ENCODE results near the gene RANBP3.

The RANBP3 gene

GRCh38 chr19:5984600-5984999 lies 6.7 kb upstream of the RANBP3 start:
- Histone ChIP-seq H3K4me3 (ENCODE audit: low read depth, low read length) (no peak overlapping the region), H3K14ac (ENCODE audit: low read length) (no peak overlapping the region), H3K4me1 (ENCODE audit: control insufficient read depth in 1 of 2, insufficient read depth in 2 of 2, low read length in 2 of 2) (peaks cover 4 to 7% of the 10 kb centered on the region in 2 experiments), H3K27me3 (ENCODE audit: insufficient read depth, low read length) (no peaks in the 10 kb centered on the region), H3K79me2 (ENCODE audit: control insufficient read depth, insufficient read depth, low read length, poor library complexity) (no peaks in the 10 kb centered on the region), H2AFZ (ENCODE audit: insufficient read depth, low read length, poor library complexity) (no peak overlapping the region), H4K91ac (ENCODE audit: low read depth, low read length) (no peak overlapping the region), H2BK120ac (ENCODE audit: insufficient read depth, low read length, poor library complexity) (no peak overlapping the region), H3K23ac (ENCODE audit: low read length) (no peak overlapping the region), H2BK12ac (ENCODE audit: low read length) (no peak overlapping the region), H3K79me1 (ENCODE audit: low read length) (no peaks in the 10 kb centered on the region), H2BK5ac (ENCODE audit: low read depth, low read length, poor library complexity) (no peak overlapping the region), H3K4me2 (ENCODE audit: low read length) (no peak overlapping the region), H3K4ac (ENCODE audit: low read depth, low read length) (no peak overlapping the region), H3K9me3 (ENCODE audit: insufficient read depth, low read depth, low read length) (peaks cover 2% of the 10 kb centered on the region), H3K36me3 (ENCODE audit: control insufficient read depth in 1 of 2, insufficient read depth in 2 of 2, low read length in 2 of 2) (no peaks in the 10 kb centered on the region), H2AK5ac (ENCODE audit: low read length) (no peak overlapping the region), H3K18ac (ENCODE audit: low read length) (no peak overlapping the region), H4K12ac (ENCODE audit: low read depth, low read length) (no peak overlapping the region), H3K27ac (ENCODE audit: low read depth, low read length) (no peak overlapping the region), H4K8ac (ENCODE audit: low read depth, low read length) (no peak overlapping the region), H3K9ac (ENCODE audit: low read length) (no peak overlapping the region)
- no peak for DNase-seq
- WGBS (ENCODE audit: extremely low coverage, insufficient coverage, insufficient read length): no CpG with 5 or more reads among the region's 4 CpGs

GRCh38 chr19:5983367-5983955 lies 5.5 kb upstream of the RANBP3 start:
- H4K8ac ChIP-seq (ENCODE audit: low read depth, low read length): no peak overlapping the region
- no CpG with 5 or more reads among the region's 14 CpGs for WGBS (ENCODE audit: extremely low coverage, insufficient coverage, insufficient read length)

GRCh38 chr19:5978606-5979552 lies 939 bp upstream of the RANBP3 start:
- Histone ChIP-seq H3K36me3 (ENCODE audit: control insufficient read depth in 1 of 2, insufficient read depth in 2 of 2, low read length in 2 of 2) (peaks cover 2 to 3% of the 10 kb centered on the region in 2 experiments), H3K79me2 (ENCODE audit: control insufficient read depth, insufficient read depth, low read length, poor library complexity) (peaks cover 20% of the 10 kb centered on the region), H3K4me2 (ENCODE audit: low read length) (peak overlapping the region; percentile 87), H3K18ac (ENCODE audit: low read length) (peak overlapping the region; percentile 87), H2AK5ac (ENCODE audit: low read length) (peak overlapping the region; percentile 45), H3K9me3 (ENCODE audit: insufficient read depth, low read depth, low read length) (peaks cover 2% of the 10 kb centered on the region), H3K23ac (ENCODE audit: low read length) (no peak overlapping the region), H4K91ac (ENCODE audit: low read depth, low read length) (peak overlapping the region; percentile 91), H2AFZ (ENCODE audit: insufficient read depth, low read length, poor library complexity) (peak overlapping the region; percentile 78), H3K9ac (ENCODE audit: low read length) (peak overlapping the region; percentile 88), H3K27ac (ENCODE audit: low read depth, low read length) (peak overlapping the region; percentile 75), H4K8ac (ENCODE audit: low read depth, low read length) (peak overlapping the region; percentile 94), H2BK12ac (ENCODE audit: low read length) (no peak overlapping the region), H3K4me1 (ENCODE audit: control insufficient read depth in 1 of 2, insufficient read depth in 2 of 2, low read length in 2 of 2) (peaks cover 6 to 18% of the 10 kb centered on the region in 2 experiments), H3K4me3 (ENCODE audit: low read depth, low read length) (peak overlapping the region; percentile 76), H2BK120ac (ENCODE audit: insufficient read depth, low read length, poor library complexity) (peak overlapping the region; percentile 78), H4K12ac (ENCODE audit: low read depth, low read length) (peak overlapping the region; percentile 86), H3K79me1 (ENCODE audit: low read length) (peaks cover 6% of the 10 kb centered on the region), H3K4ac (ENCODE audit: low read depth, low read length) (peak overlapping the region; percentile 31), H3K14ac (ENCODE audit: low read length) (peak overlapping the region; percentile 87), H3K27me3 (ENCODE audit: insufficient read depth, low read length) (no peaks in the 10 kb centered on the region), H2BK5ac (ENCODE audit: low read depth, low read length, poor library complexity) (peak overlapping the region; percentile 51)
- WGBS (ENCODE audit: extremely low coverage, insufficient coverage, insufficient read length): no CpG with 5 or more reads among the region's 33 CpGs
- peak in 1 of 2 donors; percentile 60 for DNase-seq

More at GRCh38 chr19:5983367-5983955, 5.5 kb upstream of the RANBP3 start:
- Histone ChIP-seq H2AK5ac (ENCODE audit: low read length) (no peak overlapping the region), H3K79me2 (ENCODE audit: control insufficient read depth, insufficient read depth, low read length, poor library complexity) (no peaks in the 10 kb centered on the region), H3K9me3 (ENCODE audit: insufficient read depth, low read depth, low read length) (peaks cover 2% of the 10 kb centered on the region), H3K36me3 (ENCODE audit: control insufficient read depth in 1 of 2, insufficient read depth in 2 of 2, low read length in 2 of 2) (no peaks in the 10 kb centered on the region), H3K18ac (ENCODE audit: low read length) (no peak overlapping the region), H2BK5ac (ENCODE audit: low read depth, low read length, poor library complexity) (no peak overlapping the region), H2BK12ac (ENCODE audit: low read length) (no peak overlapping the region), H3K27me3 (ENCODE audit: insufficient read depth, low read length) (no peaks in the 10 kb centered on the region), H4K91ac (ENCODE audit: low read depth, low read length) (no peak overlapping the region), H2BK120ac (ENCODE audit: insufficient read depth, low read length, poor library complexity) (no peak overlapping the region), H3K14ac (ENCODE audit: low read length) (no peak overlapping the region), H4K12ac (ENCODE audit: low read depth, low read length) (no peak overlapping the region), H3K27ac (ENCODE audit: low read depth, low read length) (no peak overlapping the region), H3K4me2 (ENCODE audit: low read length) (no peak overlapping the region), H3K4ac (ENCODE audit: low read depth, low read length) (no peak overlapping the region), H2AFZ (ENCODE audit: insufficient read depth, low read length, poor library complexity) (no peak overlapping the region), H3K4me1 (ENCODE audit: control insufficient read depth in 1 of 2, insufficient read depth in 2 of 2, low read length in 2 of 2) (peaks cover 4 to 13% of the 10 kb centered on the region in 2 experiments), H3K4me3 (ENCODE audit: low read depth, low read length) (no peak overlapping the region), H3K23ac (ENCODE audit: low read length) (no peak overlapping the region), H3K9ac (ENCODE audit: low read length) (no peak overlapping the region), H3K79me1 (ENCODE audit: low read length) (peaks cover under 1% of the 10 kb centered on the region)
- DNase-seq: no peak

GRCh38 chr19:5977222-5977784 lies 637 bp downstream of the RANBP3 start:
- peak overlapping the region; percentile 99 for H3K4me3 ChIP-seq (ENCODE audit: low read depth, low read length)
- peak overlapping the region; percentile 70 for H2BK120ac ChIP-seq (ENCODE audit: insufficient read depth, low read length, poor library complexity)
- H2BK5ac ChIP-seq (ENCODE audit: low read depth, low read length, poor library complexity): peak overlapping the region; percentile 68
- H3K79me2 ChIP-seq (ENCODE audit: control insufficient read depth, insufficient read depth, low read length, poor library complexity): peaks cover 29% of the 10 kb centered on the region
- H3K79me1 ChIP-seq (ENCODE audit: low read length): peaks cover 6% of the 10 kb centered on the region
- H3K4ac ChIP-seq (ENCODE audit: low read depth, low read length): peak overlapping the region; percentile 96
- H3K4me2 ChIP-seq (ENCODE audit: low read length): peak overlapping the region; percentile 96
- no peak for DNase-seq
- H3K9ac ChIP-seq (ENCODE audit: low read length): peak overlapping the region; percentile 99
- H4K8ac ChIP-seq (ENCODE audit: low read depth, low read length): peak overlapping the region; percentile 95
- H2AK5ac ChIP-seq (ENCODE audit: low read length): peak overlapping the region; percentile 28
- no CpG with 5 or more reads among the region's 43 CpGs for WGBS (ENCODE audit: extremely low coverage, insufficient coverage, insufficient read length)
- peaks cover 2% of the 10 kb centered on the region for H3K9me3 ChIP-seq (ENCODE audit: insufficient read depth, low read depth, low read length)
- peaks cover 8 to 19% of the 10 kb centered on the region in 2 experiments for H3K4me1 ChIP-seq (ENCODE audit: control insufficient read depth in 1 of 2, insufficient read depth in 2 of 2, low read length in 2 of 2)
- peak overlapping the region; percentile 76 for H4K91ac ChIP-seq (ENCODE audit: low read depth, low read length)
- H3K23ac ChIP-seq (ENCODE audit: low read length): no peak overlapping the region
- peak overlapping the region; percentile 77 for H2AFZ ChIP-seq (ENCODE audit: insufficient read depth, low read length, poor library complexity)
- H3K14ac ChIP-seq (ENCODE audit: low read length): peak overlapping the region; percentile 83
- H2BK12ac ChIP-seq (ENCODE audit: low read length): no peak overlapping the region
- peaks cover 7 to 10% of the 10 kb centered on the region in 2 experiments for H3K36me3 ChIP-seq (ENCODE audit: control insufficient read depth in 1 of 2, insufficient read depth in 2 of 2, low read length in 2 of 2)
- peak overlapping the region; percentile 86 for H3K18ac ChIP-seq (ENCODE audit: low read length)
- peak overlapping the region; percentile 81 for H4K12ac ChIP-seq (ENCODE audit: low read depth, low read length)
- H3K27me3 ChIP-seq (ENCODE audit: insufficient read depth, low read length): no peaks in the 10 kb centered on the region
- H3K27ac ChIP-seq (ENCODE audit: low read depth, low read length): peak overlapping the region; percentile 82

Data from trophoblast cell (in vitro differentiated cells and primary cell).